Cardiac fibroblast (primary cell): Measurements from ENCODE around the gene EMP1.

ENCODE experiments used
- DNase-seq, 2 donors: peaks; one replicate each; pipeline versions ENCODE4 v3.0.0 to v3.0.0-alpha.2; 2010; ENCODE audit warnings: low read depth in 2 of 2
- H3K4me3 ChIP-seq, 2 donors: replicated peaks in 1 of 2; 1 replicate in 1 of 2; 2 replicates in 1 of 2; pipeline ENCODE4 v1.5.1; 2011; ENCODE audit warnings: low read depth in 2 of 2, low read length in 2 of 2, mild to moderate bottlenecking in 2 of 2, moderate library complexity in 1 of 2
- CTCF ChIP-seq: IDR thresholded peaks from one replicate; pipeline ENCODE4 v1.5.1; 2011; ENCODE audit warnings: low read depth, mild to moderate bottlenecking, low read length, inconsistent platforms

The EMP1 gene

DNA sequence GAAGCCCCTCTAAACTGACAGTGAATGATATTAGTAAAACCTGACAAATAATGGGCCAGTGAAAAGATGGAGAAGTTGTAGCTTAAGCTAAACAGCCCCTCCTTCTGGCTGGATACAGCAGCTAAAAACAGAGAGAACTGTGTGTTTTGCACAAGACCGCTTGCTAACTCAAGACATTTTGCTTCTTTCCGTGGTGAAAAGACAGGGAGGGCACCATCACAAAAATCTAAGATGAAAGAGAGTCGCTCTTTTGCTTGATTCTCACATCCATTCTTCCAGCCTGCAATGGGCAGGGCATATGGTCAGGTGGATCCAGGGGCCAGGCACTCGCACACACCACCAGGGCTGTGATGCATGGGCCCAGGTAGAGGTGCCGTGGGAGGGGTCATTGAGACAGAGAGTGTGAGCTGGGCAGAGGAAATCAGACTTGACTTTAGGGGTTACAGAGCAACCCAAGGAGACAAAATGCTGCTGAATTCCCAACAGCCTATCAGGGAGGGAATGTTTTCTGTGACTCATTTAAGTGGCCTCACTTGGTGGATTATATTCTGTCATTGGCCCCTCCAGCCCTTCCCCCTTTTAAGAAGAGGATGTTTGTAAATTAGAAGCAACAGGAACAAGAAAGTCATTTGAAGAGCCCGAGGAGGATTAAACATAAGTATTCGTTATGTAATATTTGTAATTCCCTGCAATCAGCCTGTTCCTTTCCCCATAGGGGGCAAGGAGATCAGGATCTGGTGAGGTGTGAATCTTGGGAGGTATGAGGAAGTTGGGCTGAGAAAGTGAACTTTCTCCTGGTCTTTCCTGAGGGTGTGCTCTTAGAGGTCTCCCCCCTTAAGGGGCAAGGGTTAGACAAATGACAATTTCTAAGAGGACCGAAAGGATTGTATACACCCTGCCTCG, 12.3 kb downstream of the EMP1 start:
- peak; percentile 48 for TF ChIP-seq CTCF
- H3K4me3 ChIP-seq, result no peak overlapping the region
- peak; percentile 62 to 69 for DNase-seq

- TF ChIP-seq CTCF, result no peak
- peak; percentile 50 to 64 for DNase-seq
- H3K4me3 ChIP-seq, result no peak overlapping the region
Observed at GRCh38 chr12:13209436-13210235, 13.1 kb downstream of the EMP1 start.

DNA sequence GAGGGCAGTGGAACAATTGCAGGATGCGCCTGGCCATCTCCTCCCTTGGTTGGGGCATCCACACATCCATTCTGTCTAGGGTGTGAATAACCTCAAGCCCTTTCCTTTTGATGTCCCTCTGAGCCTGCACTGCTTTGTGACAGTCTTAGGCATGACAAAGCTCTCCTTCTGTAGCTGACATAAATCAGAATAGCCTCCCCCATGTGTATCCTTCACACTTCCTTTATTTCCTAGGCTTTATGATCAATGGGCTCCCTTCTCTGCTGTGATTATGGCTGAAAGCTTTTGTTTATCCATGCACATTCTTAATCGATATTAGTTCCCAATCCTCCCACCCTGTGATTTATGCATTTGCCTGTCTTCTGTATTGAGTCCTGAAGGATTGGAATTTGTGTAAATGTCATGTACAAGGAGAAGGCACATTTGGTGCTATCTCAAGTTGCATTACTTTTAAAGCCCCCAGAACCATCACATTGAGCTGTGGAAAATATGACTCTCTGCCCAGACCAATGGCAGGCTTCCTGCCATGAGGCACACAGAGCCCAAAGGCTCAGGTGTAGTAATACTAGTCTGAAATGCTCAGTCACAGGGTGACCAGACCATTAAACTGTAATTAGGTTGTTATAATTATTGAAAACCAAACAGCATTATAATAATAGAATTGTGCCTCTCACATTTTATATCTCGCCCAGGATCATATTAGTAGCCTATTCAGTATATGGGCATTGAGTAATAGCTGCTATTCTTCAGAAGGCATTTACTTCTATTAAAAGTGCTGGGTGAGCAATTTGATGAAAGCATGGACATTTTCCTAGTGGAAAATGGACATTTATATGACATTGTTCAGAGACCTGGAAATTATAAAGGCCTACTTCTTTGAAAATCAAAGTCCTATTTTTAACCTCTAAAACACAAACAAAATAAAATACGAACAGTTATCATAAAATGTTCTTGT, 14.0 kb downstream of the EMP1 start:
- no peak for TF ChIP-seq CTCF
- H3K4me3 ChIP-seq, result no peak overlapping the region
- DNase-seq, result peak in 1 of 2 donors; percentile 21

DNA sequence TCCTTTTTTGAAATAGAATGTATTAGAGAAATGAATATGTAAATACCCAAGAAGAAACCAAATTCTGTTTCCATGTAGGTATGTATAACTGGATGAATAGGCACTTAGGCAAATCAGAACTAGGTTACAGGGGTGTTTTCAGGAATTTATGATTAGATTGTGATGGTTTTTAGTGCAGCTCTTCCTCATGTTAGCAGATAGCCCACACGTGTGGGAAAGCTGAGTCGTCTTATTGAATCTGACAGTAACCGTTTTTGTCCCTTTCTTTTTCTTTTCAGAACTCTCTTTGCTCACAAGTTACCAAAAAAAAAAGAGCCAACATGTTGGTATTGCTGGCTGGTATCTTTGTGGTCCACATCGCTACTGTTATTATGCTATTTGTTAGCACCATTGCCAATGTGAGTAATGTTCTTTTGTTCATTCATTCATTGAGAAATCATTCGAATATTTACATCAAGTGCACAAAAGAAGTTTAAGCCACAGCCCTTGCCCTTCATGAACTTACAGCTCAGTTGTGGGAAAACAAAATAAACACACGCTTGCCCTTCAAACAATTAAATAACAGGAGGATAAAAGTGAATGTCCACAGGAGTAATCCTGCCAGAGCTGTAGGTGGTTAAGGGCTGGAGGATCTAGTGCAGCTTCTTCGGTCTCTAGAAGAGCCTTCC, 14.8 kb downstream of the EMP1 start:
- no peak for TF ChIP-seq CTCF
- H3K4me3 ChIP-seq, result no peak overlapping the region
- DNase-seq, result peak in 1 of 2 donors; percentile 53

GRCh38 chr12:13211859-13212664, 15.5 kb downstream of the EMP1 start:
- peak; percentile 79 for TF ChIP-seq CTCF
- peak; percentile 79 to 85 for DNase-seq
- no peak overlapping the region for H3K4me3 ChIP-seq
